ENCODE data around the gene C1orf146.

C1orf146 gene

GRCh38 chr1:92217721-92218120, at the start of gene C1orf146:
C1orf146 (plus strand) TSS chr1:92217915; CDS start chr1:92231421, 13,506 bp downstream.
- no peak for TF ChIP-seq ZBTB7A (IDR thresholded peaks at IDR 0.05; ENCODE audit: low read depth)
- no peak for TF ChIP-seq TCF12 (IDR thresholded peaks at IDR 0.05; ENCODE audit: low read depth)
- no peak for TF ChIP-seq CREB1 (IDR thresholded peaks at IDR 0.05; ENCODE audit: low read depth)
- TF ChIP-seq EP300 (IDR thresholded peaks at IDR 0.05; ENCODE audit: borderline replicate concordance) = no peak
- TF ChIP-seq RAD21 (IDR thresholded peaks at IDR 0.05; ENCODE audit: low read depth) = no peak
- TF ChIP-seq REST (IDR thresholded peaks at IDR 0.05; ENCODE audit: low read depth) = no peak
- TF ChIP-seq TEAD4 (IDR thresholded peaks at IDR 0.05) = no peak

GRCh38 chr1:92168657-92169056, 49.1 kb upstream of the C1orf146 start:
- TF ChIP-seq EP300 (IDR thresholded peaks at IDR 0.05; ENCODE audit: borderline replicate concordance) (no peak), YY1 (IDR thresholded peaks at IDR 0.05; ENCODE audit: low read depth) (no peak)

GRCh38 chr1:92169214-92170005, 48.3 kb upstream of the C1orf146 start:
- TF ChIP-seq MAX (IDR thresholded peaks at IDR 0.05) (no peak), CREB1 (IDR thresholded peaks at IDR 0.05; ENCODE audit: low read depth) (no peak), TCF12 (IDR thresholded peaks at IDR 0.05; ENCODE audit: low read depth) (no peak), RAD21 (IDR thresholded peaks at IDR 0.05; ENCODE audit: low read depth) (no peak), TEAD4 (IDR thresholded peaks at IDR 0.05) (no peak), USF1 (IDR thresholded peaks at IDR 0.05) (no peak), YY1 (IDR thresholded peaks at IDR 0.05; ENCODE audit: low read depth) (no peak), REST (IDR thresholded peaks at IDR 0.05; ENCODE audit: low read depth) (no peak), TAF1 (IDR thresholded peaks at IDR 0.05; ENCODE audit: low read depth) (no peak)

GRCh38 chr1:92184632-92185031, 33.1 kb upstream of the C1orf146 start:
- TF ChIP-seq TAF1 (IDR thresholded peaks at IDR 0.05; ENCODE audit: low read depth) (no peak), CREB1 (IDR thresholded peaks at IDR 0.05; ENCODE audit: low read depth) (no peak)

- TF ChIP-seq FOXM1 (IDR thresholded peaks at IDR 0.05; ENCODE audit: borderline replicate concordance, low read depth) (no peak), YY1 (IDR thresholded peaks at IDR 0.05; ENCODE audit: low read depth) (no peak), TEAD4 (IDR thresholded peaks at IDR 0.05) (no peak), NFIC (IDR thresholded peaks at IDR 0.05) (no peak), CEBPB (IDR thresholded peaks at IDR 0.05) (no peak), EGR1 (IDR thresholded peaks at IDR 0.05) (no peak), MAX (IDR thresholded peaks at IDR 0.05) (no peak), RAD21 (IDR thresholded peaks at IDR 0.05; ENCODE audit: low read depth) (no peak), EP300 (IDR thresholded peaks at IDR 0.05; ENCODE audit: borderline replicate concordance) (no peak), USF1 (IDR thresholded peaks at IDR 0.05) (no peak), TAF1 (IDR thresholded peaks at IDR 0.05; ENCODE audit: low read depth) (no peak)
These were observed 31.6 kb upstream of the C1orf146 start for GRCh38 chr1:92186081-92186480.

GRCh38 chr1:92188436-92189255, 29.1 kb upstream of the C1orf146 start:
- TF ChIP-seq ZBTB7A (IDR thresholded peaks at IDR 0.05; ENCODE audit: low read depth) = no peak
- TF ChIP-seq REST (IDR thresholded peaks at IDR 0.05; ENCODE audit: low read depth) = no peak
- TF ChIP-seq MAX (IDR thresholded peaks at IDR 0.05) = no peak
- no peak for TF ChIP-seq RAD21 (IDR thresholded peaks at IDR 0.05; ENCODE audit: low read depth)
- no peak for TF ChIP-seq CREB1 (IDR thresholded peaks at IDR 0.05; ENCODE audit: low read depth)
- TF ChIP-seq YY1 (IDR thresholded peaks at IDR 0.05; ENCODE audit: low read depth) = no peak
- no peak for TF ChIP-seq TAF1 (IDR thresholded peaks at IDR 0.05; ENCODE audit: low read depth)
- no peak for TF ChIP-seq USF1 (IDR thresholded peaks at IDR 0.05)
- TF ChIP-seq CEBPB (IDR thresholded peaks at IDR 0.05) = no peak

All from Ishikawa (cell line).